PC-3 (cell line): ENCODE measurements around the gene MPP2.

Experiments
- CTCF ChIP-seq: fragments of 300-600 bp; sonication (generic); conservative IDR thresholded peaks from 2 replicates; pipeline ENCODE4 v1.5.1; 2017; ENCODE audit warnings: antibody characterized with exemption, low read depth, mild to moderate bottlenecking, low read length
- EZH2 ChIP-seq: fragments of 300-600 bp; sonication (generic); IDR thresholded peaks from one replicate; pipeline ENCODE4 v1.6.1; 2017; ENCODE audit warnings: antibody characterized with exemption, mild to moderate bottlenecking, low read length; ENCODE audit not compliant: unreplicated experiment
- EZH2phosphoT487 ChIP-seq: fragments of 300-600 bp; sonication (generic); IDR thresholded peaks from 2 replicates; pipeline ENCODE4 v1.6.1; 2018; ENCODE audit warnings: mild to moderate bottlenecking, antibody characterized with exemption, low read length, borderline replicate concordance

DNA sequence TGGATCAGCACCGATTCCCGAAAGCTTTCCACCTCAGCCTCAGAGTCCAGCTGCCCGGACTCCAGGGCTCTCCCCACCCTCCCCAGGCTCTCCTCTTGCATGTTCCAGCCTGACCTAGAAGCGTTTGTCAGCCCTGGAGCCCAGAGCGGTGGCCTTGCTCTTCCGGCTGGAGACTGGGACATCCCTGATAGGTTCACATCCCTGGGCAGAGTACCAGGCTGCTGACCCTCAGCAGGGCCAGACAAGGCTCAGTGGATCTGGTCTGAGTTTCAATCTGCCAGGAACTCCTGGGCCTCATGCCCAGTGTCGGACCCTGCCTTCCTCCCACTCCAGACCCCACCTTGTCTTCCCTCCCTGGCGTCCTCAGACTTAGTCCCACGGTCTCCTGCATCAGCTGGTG lies 45.4 kb downstream of the MPP2 start:
- TF ChIP-seq EZH2 (no peak), CTCF (no peak), EZH2phosphoT487 (no peak)
